HEK293T (cell line): Measurements from ENCODE around the gene NBPF26.
"Not testable (repeated sequence)": the region's sequence is repeated elsewhere in the genome, so short reads cannot be mapped to it uniquely, and the experiment has no call there.

Experiments used
- CTCF ChIA-PET: fragments of 350-600 bp; formaldehyde crosslinking; extraction: SDS; loops from one replicate; lab custom pipeline; 2021; ENCODE audit warnings: antibody characterized with exemption, inconsistent platforms; lab: Yijun Ruan, JAX
- POLR2A ChIA-PET: fragments of 350-600 bp; formaldehyde crosslinking; extraction: SDS; loops from one replicate; lab custom pipeline; 2020; ENCODE audit warnings: antibody characterized with exemption, inconsistent platforms; lab: Yijun Ruan, JAX
- DNase-seq: peaks from one replicate; pipeline ENCODE4 v3.0.0; 2012; ENCODE audit warnings: mixed read lengths; ENCODE audit errors: extremely low spot score

Gene NBPF26

DNA sequence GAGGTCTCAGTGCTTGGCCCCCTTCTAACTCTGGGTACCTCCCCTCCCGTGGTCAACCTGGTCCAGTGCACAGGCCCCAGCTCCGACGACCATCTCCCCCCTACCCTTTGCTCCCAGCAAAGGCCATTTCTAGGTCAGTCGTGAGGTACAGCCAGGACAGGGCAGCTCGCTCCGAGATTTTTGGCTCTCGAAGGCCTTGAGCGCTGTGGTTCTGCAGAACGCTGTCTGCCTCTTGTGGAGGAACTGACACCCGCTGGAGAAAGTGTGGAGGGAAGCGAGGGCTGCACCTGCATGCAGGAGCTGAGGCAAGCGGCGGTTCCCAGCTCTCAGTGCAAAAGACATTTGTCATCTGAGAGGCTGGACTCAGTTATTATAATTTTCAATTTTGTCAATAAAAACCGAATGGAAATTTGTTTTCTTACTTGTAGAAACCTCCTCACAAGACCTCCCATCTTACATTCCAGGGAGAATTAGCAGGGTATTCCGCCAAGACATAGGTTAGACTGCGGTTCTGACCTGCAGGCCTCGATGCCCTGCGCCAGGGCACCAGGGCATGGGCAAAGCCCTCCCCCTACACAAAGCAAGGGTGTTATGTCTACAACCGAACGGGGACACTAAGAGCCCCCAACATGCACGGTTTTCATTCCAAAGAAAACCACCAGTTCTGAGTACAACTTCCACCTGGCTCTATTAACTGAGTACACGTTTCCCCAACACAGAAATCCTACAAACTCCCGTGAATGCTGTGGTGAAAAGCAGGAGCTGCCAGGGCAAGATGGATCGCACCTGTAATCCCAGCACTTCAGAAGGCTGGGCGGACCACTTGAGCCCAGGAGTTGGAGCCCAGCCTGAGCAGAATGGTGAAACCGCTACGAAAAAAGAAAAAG lies 125.9 kb downstream of the NBPF26 start:
- DNase-seq, POLR2A ChIA-PET, CTCF ChIA-PET: not testable (repeated sequence)

DNA sequence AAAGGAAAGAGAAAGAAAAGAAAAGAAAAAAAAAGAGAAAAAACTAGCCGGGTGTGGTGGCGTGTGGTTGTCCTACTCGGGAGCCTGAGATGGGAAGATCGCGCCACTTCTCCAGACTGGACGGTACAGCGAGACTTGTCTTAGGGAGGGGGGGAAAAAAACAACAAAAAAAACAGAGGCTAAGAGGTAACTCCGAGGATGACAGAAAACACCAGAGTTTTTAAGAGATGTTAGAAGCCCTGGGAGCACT lies 126.5 kb downstream of the NBPF26 start:
- DNase-seq, CTCF ChIA-PET, POLR2A ChIA-PET: not testable (repeated sequence)

DNA sequence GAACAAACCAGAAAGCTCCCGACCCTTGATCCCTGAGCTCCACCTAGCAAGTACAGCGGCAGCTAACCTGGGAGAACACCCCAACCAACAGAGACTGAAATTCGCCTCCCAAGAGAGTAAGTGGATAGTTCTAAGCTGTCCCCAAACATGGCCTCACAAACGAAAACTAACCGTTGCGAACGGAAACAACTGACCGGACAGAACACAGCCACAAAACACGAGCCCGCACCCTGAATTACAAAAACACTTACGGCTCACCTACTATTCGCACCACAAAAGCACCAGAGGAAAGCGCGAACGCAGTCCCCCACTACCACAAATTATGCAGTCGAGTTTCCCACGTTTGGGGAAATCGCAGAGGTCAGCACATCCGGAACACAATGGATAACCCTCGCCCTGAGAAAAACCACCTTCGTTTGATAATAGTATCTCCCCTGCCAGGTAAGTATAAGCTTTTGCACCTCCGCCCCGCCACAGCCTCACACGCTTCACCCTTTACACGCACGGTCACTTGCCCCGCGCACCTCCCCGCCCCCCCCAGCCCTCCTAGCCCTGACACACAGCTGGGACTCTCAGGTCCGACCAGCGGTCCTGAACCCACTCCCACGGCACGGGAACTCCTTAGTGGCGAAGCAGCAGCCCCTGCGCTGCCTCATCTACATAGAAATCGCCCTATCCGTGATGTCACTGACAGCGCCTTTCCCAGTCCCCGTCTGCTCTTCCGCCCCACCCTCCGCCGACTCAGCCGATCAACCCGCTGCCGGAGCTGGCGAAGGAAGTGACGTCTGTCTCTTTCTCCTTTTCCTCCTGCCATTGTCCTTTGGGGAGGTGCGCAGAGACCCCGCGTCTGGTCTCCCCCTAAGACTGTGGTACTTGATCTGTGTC lies 127.0 kb downstream of the NBPF26 start:
- CTCF ChIA-PET, DNase-seq, POLR2A ChIA-PET: not testable (repeated sequence)

DNA sequence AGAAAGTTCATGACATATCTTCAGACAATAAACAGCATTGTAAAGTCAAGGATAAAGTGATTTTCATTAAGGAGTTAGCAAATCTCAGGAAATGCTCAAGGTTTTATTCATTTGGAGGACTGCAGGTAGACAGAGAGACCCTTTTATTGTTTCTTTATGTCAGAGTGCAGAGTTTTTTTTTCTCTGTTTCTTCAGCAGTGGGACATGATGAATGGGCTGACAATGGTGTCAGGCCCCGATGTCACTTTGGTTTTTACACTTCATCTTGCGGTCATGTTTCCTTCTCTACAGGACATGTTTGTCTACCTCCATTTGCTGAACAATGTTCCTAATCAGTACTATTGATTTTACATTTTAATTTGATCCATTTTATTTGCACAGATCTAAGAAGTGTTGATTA lies 134.4 kb downstream of the NBPF26 start:
- CTCF ChIA-PET, POLR2A ChIA-PET, DNase-seq: not testable (repeated sequence)

DNA sequence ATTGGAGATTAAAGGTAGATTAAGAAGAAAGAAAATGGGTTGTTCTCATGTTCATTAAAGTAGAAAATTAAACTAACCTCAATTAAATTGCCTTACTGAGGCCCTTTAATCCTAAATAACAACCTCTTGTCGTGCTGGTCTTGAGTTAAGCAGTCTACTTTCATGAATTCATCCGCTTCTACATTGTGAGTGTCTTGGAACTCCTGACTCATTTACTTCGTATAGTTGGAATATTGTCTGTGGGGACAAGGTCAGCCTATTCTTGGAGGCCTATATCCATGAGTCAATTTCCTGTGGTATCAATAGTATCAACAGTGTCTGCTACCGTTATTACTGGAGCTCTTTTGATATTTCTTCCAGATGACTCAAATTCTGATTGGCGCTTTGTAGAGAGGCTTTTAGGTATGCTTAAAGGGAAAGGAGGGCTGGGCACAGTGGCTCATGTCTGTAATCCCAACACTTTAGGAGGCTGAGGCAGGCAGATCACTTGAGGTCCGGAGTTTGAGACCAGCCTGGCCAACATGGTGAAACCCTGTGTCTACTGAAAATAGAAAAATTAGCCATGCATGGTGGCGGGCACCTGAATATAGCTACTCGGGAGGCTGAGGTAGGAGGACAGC lies 136.0 kb downstream of the NBPF26 start:
- DNase-seq, POLR2A ChIA-PET, CTCF ChIA-PET: not testable (repeated sequence)

DNA sequence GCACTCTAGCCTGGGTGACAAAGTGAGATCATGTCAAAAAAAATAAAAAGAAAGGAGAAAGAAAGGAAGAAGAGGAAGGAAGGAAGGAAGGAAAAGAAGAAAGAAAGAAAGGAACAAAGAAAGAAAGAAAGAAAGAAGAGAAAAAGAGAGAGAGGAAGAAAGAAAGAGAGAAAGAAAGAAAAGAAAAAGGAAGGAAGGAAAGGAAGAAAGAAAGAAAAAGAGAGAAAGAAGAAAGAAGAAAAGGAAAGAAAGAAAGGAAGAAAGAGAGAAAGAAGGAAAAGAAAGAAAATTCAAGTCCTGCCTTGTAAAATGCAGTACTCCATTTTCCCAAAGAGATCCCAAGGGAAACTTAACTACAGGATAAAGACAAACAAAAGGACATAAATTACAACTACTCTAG lies 154.5 kb downstream of the NBPF26 start:
- DNase-seq, CTCF ChIA-PET, POLR2A ChIA-PET: not testable (repeated sequence)

DNA sequence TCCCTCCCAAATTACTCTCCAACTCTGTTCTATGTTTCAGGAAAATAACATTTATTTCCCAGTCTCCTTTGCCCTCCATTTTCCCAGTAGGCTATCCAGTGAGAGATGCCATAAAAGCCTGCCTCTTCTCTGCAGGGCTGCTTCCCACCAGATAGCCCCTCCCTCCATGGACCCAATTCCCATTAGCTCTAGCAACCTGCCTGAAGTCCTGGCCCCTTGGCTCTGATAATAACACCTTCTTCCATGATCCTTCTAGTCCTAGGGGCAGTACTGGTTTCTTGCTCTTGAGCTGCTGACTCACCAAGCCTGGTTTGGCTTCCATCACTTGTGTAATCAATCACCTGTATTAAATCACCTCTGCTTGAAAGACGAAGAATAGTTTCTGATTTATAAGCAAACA lies 156.3 kb downstream of the NBPF26 start:
- DNase-seq, POLR2A ChIA-PET, CTCF ChIA-PET: not testable (repeated sequence)

DNA sequence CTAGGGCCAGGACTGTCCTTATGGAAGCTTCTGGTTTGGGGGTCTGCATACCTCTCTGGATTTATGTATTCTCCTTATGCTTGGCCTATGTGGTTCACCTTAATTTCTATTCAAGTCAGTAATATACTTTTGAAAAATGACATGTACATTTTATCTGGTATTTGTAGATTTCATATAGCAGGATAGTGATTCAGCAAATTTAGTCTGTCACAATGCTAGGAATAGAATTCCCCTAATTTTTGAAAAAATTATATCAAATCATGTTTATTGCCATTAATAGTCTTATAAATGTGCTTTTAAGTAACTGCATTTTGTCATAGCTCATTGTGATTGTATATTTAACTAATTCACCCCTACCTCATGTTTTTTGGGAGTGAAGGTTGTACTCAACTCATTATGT lies 158.2 kb downstream of the NBPF26 start:
- DNase-seq, POLR2A ChIA-PET, CTCF ChIA-PET: not testable (repeated sequence)
